Adrenal gland (tissue), 12 donors: ENCODE measurements around the gene LYRM4. TPM values are rescaled to one million over a fixed set of nuclear protein-coding genes. Genes with fewer than 3 reads are reported as not detected.

Experiments
- DNase-seq, 7 donors: peaks; one replicate each; pipeline ENCODE4 v3.0.0-alpha.2; 2019 to 2020
- H3K27ac ChIP-seq, 5 donors: fragments of 200-600 bp; sonication (generic) in 4 of 5; 1 replicate in 3 of 5; 2 replicates in 2 of 5; pipeline versions ENCODE4 v1.5.1 to v1.8.0; 2016 to 2020; ENCODE audit warnings: mild to moderate bottlenecking in 1 of 5
- H3K27me3 ChIP-seq: fragments of 200-600 bp; 2 replicates; pipeline ENCODE4 v1.8.0; 2021
- H3K36me3 ChIP-seq, 2 donors: fragments of 200-600 bp; replicated peaks in 1 of 2; 1 replicate in 1 of 2; 2 replicates in 1 of 2; pipeline versions ENCODE4 v1.5.1 to v1.8.0; 2018 to 2022
- H3K4me1 ChIP-seq, 2 donors: fragments of 200-600 bp; replicated peaks in 1 of 2; 1 replicate in 1 of 2; 2 replicates in 1 of 2; pipeline versions ENCODE4 v1.5.1 to v1.8.0; 2018 to 2021
- H3K4me3 ChIP-seq, 4 donors: fragments of 200-600 bp; sonication (generic) in 3 of 4; one replicate each; pipeline ENCODE4 v1.5.1; 2016 to 2018
- H3K9me3 ChIP-seq, 3 donors: fragments of 200-600 bp; sonication (generic) in 1 of 3; replicated peaks in 1 of 3; 1 replicate in 2 of 3; 2 replicates in 1 of 3; pipeline versions ENCODE4 v1.5.1 to v1.8.0; 2016 to 2021
- POLR2A ChIP-seq, 2 donors: fragments of 450-650 bp; IDR thresholded peaks; one replicate each; pipeline ENCODE4 v1.6.1; 2017; ENCODE audit warnings: antibody characterized with exemption in 2 of 2, mild to moderate bottlenecking in 2 of 2, moderate library complexity in 1 of 2
- WGBS, 4 donors: extraction: QIAGEN DNeasy Blood & Tissue Kit in 2 of 4; methylation state at CpG; one replicate each; pipeline versions ENCODE4 v1.1.5 to v1.1.7; 2013 to 2017; 5-methylcytosine and 5-hydroxymethylcytosine counted together
- intact Hi-C, 2 donors: fragments of 100-400 bp; cut with DNase I; formaldehyde crosslinking; loops; one replicate each; pipeline versions ENCODE4 v1.14.1 to v1.15.0; 2022 to 2023
- polyA plus RNA-seq, 3 donors: library from polyadenylated mRNA; stranded (reverse); fragments of 200-250 nt in 2 of 3; fragments of 350-450 nt in 1 of 3; fragmentation: Illumina TruSeq in 1 of 3; extraction: RNeasy Lipid Tissue Mini Kit (QIAGEN cat#74804) in 1 of 3; gene quantifications; one replicate each; pipeline ENCODE4 v1.2.3, GENCODE V29; 2013 to 2014
- total RNA-seq, 9 donors: library from RNA; depleted of rRNA in 4 of 9; stranded (reverse); fragments of >200 nt in 4 of 9; fragments of 120-200 nt in 1 of 9; fragmentation: NEBNext Ultra II Directional in 1 of 9; extraction: Animal tissue kit (Norgen Biotek cat#: 25700) in 1 of 9; gene quantifications; one replicate each; pipeline versions ENCODE4 v1.1.0 to v1.2.4, GENCODE V29; 2013 to 2023
- TF ChIP-seq, protein P1 (sequence below), 6 experiments: fragments of 450-650 bp in 4 of 6; fragments of 200-600 bp in 2 of 6; sonication (generic) in 1 of 6; IDR thresholded peaks; 1 replicate in 5 of 6; 2 replicates in 1 of 6; pipeline versions ENCODE4 v1.5.1 to v1.8.0; 2016 to 2021; ENCODE audit warnings: antibody characterized with exemption in 6 of 6, mild to moderate bottlenecking in 2 of 6, moderate library complexity in 1 of 6
- donor health status: healthy with polysubstance abuse.
- donor health status: Bipolar disorder and iron deficiency.
- donor health status: DM: yes; HTN: yes; CAD: no.
- donor health status: DM: no; HTN: no; CAD: no.
- donor health status: DM: no; HTN: no; CAD: no.
- donor health status: DM: yes; HTN: yes; CAD: no.

Gene LYRM4
- total and polyA plus RNA-seq, 12 donors, result 16.1 to 65.1 (median 29.9) TPM

DNA sequence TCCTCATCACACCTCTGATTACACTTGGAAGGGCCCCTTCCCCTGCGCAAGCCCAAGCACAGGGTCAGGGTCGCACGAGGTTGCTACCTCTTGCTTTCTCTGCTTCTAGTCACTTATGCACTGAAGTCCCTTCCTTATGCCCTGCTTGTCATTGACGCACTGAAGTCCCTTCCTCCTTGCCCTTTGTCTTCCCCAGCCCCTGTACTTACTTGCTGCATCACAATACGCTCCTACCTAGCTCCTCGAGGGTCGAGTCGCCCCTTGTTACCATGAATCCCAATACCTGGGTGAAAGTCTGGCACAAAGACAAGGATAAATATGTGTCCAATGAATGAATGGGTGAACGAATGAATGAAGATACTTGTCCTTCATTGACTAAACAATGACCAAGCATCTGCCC, 75.9 kb downstream of the LYRM4 start:
- TF ChIP-seq, protein P1, sequence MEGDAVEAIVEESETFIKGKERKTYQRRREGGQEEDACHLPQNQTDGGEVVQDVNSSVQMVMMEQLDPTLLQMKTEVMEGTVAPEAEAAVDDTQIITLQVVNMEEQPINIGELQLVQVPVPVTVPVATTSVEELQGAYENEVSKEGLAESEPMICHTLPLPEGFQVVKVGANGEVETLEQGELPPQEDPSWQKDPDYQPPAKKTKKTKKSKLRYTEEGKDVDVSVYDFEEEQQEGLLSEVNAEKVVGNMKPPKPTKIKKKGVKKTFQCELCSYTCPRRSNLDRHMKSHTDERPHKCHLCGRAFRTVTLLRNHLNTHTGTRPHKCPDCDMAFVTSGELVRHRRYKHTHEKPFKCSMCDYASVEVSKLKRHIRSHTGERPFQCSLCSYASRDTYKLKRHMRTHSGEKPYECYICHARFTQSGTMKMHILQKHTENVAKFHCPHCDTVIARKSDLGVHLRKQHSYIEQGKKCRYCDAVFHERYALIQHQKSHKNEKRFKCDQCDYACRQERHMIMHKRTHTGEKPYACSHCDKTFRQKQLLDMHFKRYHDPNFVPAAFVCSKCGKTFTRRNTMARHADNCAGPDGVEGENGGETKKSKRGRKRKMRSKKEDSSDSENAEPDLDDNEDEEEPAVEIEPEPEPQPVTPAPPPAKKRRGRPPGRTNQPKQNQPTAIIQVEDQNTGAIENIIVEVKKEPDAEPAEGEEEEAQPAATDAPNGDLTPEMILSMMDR (IDR thresholded peaks at IDR 0.05), result no peak
- no peak for TF ChIP-seq POLR2A (IDR thresholded peaks at IDR 0.05)
- Histone ChIP-seq H3K9me3 (no peaks in the 10 kb centered on the region), H3K4me1 (peaks cover 0 to 17% of the 10 kb centered on the region in 2 donors), H3K27me3 (no peaks in the 10 kb centered on the region), H3K36me3 (no peaks in the 10 kb centered on the region), H3K27ac (no peak overlapping the region), H3K4me3 (no peak overlapping the region)
- DNase-seq, result no peak
- 92 to 94% (median 93%) methylated on average over 9 of the region's 9 CpGs for WGBS, 4 donors
- intact Hi-C loops, result no loop called here

DNA sequence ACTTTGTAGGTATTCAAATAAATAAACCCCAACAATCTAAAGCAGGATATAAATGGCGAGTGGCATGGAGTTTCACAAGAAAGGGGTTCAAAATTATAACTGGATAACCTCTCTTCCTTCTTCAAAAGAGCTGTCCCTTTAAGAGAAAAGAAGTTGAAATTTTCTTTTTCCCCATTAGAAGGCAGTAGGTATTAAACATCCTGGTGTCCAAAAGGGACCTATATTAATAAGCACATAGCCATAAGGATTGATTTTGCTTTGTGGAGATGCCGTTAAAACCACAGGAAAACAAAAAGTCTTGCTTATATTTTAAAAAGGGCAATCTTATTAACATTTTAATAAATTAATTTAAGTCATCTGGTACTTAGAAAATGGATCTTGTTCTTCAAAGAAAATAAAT, 76.5 kb downstream of the LYRM4 start:
- H3K27me3 ChIP-seq, result no peaks in the 10 kb centered on the region
- TF ChIP-seq POLR2A (IDR thresholded peaks at IDR 0.05), result no peak
- TF ChIP-seq, protein P1 (IDR thresholded peaks at IDR 0.05), result no peak
- no peak overlapping the region for H3K4me3 ChIP-seq
- no peak for DNase-seq
- H3K9me3 ChIP-seq, result no peaks in the 10 kb centered on the region
- H3K4me1 ChIP-seq, result peaks cover 0 to 16% of the 10 kb centered on the region in 2 donors
- intact Hi-C loops, result no loop called here
- H3K27ac ChIP-seq, result no peak overlapping the region
- WGBS, 4 donors, result 67 to 81% (median 75%) methylated on average over 2 of the region's 2 CpGs
- H3K36me3 ChIP-seq, result no peaks in the 10 kb centered on the region

DNA sequence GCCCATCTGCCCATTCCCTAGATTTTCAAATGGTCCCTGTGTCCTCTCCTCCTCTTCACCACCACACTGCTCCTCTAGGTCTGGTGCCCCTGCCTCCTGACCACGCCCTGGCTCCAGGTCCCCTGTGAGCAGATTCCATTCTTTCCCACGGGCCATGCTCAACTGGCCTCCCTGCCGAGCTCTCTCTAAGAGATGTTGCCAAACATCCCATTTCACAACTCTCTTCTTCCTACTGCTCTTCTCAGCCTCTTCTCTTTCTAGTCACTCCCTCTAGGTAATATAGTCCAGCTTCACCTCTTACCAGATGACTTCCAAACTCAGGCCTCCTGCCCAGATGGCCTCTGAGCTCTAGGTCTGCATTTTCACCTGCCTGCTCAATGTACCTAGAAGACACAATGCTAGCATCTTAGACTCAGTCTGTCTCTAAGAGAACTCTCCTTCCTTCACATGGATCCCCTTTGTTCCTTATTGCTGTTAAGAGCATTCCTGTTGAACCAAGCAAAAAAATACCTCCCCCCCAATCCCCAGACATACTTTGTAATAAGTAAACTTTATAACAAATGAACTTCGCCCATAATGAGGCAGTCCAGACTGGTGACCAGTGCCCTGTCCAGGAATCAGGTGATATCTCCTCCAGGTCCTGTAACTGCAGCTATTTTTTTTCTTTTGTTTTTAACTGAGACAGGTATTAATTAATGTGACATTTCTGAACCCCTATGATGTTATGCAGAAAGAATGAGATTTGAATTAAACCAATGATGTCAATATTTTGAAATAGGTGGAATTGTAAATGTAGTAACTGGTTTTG, 79.0 kb downstream of the LYRM4 start:
- H3K27ac ChIP-seq, result no peak overlapping the region
- H3K9me3 ChIP-seq, result no peaks in the 10 kb centered on the region
- DNase-seq, result no peak
- H3K36me3 ChIP-seq, result no peaks in the 10 kb centered on the region
- no peak for TF ChIP-seq POLR2A (IDR thresholded peaks at IDR 0.05)
- TF ChIP-seq, protein P1 (IDR thresholded peaks at IDR 0.05), result no peak
- intact Hi-C loops, result no loop called here
- no peaks in the 10 kb centered on the region for H3K27me3 ChIP-seq
- H3K4me3 ChIP-seq, result no peak overlapping the region
- WGBS, 4 donors, result 72 to 95% (median 85%) methylated on average over 4 of the region's 4 CpGs
- peaks cover 0 to under 1% of the 10 kb centered on the region in 2 donors for H3K4me1 ChIP-seq

DNA sequence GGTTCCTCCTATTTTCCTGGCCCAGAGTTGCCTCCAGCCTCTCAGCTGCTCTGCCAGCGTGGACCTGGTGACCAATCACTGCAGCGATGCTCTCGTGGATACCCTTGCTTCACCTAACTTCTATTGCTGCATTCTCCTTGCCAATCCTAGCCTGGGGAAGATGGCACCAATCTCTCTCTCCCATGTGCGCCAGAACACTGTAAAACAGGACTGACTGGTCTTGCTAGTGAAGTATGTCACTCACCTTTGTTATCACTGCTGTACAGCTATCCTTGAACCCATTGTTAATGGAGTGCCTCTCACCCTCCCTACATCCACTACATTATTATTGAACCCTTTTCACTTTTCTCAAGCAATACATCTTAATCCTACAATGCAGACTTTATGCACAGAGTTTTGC, 80.1 kb downstream of the LYRM4 start:
- Histone ChIP-seq H3K27me3 (no peaks in the 10 kb centered on the region), H3K36me3 (no peaks in the 10 kb centered on the region), H3K4me3 (no peak overlapping the region), H3K9me3 (no peaks in the 10 kb centered on the region), H3K27ac (no peak overlapping the region), H3K4me1 (no peaks in the 10 kb centered on the region)
- WGBS, 4 donors, result 97 to 100% (median 99%) methylated on average over 4 of the region's 4 CpGs
- no peak for DNase-seq
- TF ChIP-seq POLR2A (IDR thresholded peaks at IDR 0.05), result no peak
- TF ChIP-seq, protein P1 (IDR thresholded peaks at IDR 0.05), result no peak
- intact Hi-C loops, result no loop called here
